ENCODE results near the gene ATP6AP1.

GRCh38 chrX:154476821-154477220 lies 48.3 kb downstream of the ATP6AP1 start:
- TF ChIP-seq CTCF (conservative IDR thresholded peaks at IDR 0.05 in 1 of 2, IDR thresholded peaks at IDR 0.05 in 1 of 2; ENCODE audit: extremely low read depth in 1 of 2, insufficient read depth in 1 of 2, low read depth in 1 of 2, low read length in 2 of 2): no peak
- no peak for TF ChIP-seq EZH2 (IDR thresholded peaks at IDR 0.05; ENCODE audit: borderline replicate concordance, low read length)
